Embryonic facial prominence (tissue), 1 donor: Measurements from ENCODE around the gene SLC5A12.

Experiments used
- DNase-seq: peaks from one replicate; pipeline ENCODE4 v3.0.0-alpha.2; 2016; ENCODE audit errors: extremely low spot score

The SLC5A12 gene

GRCh38 chr11:26721948-26722475 is at the start of gene SLC5A12:
Gene SLC5A12 (minus strand): TSS chr11:26722060. CDS start chr11:26721714, 346 bp downstream.
- DNase-seq, result no peak

DNA sequence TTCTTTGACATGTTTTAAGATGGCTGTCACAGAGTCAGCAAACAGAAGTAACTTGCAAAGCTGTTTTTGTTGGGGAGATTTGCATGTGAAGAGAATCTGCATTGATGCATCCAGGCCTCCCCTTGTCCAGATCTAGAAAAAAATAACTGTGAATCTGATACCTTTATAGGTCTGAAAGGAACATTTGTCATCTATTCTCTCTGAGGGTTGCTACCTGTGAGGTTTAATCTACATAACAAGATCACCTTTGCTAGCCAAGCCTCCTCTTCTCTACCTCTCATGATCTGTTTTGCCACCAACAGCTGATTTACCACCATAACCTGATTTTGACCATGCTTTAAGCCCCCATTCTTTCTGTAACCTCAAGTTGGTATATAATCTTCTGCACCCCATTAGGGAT is 47.2 kb upstream of the SLC5A12 start:
- no peak for DNase-seq

- no peak for DNase-seq
Measured at GRCh38 chr11:26767060-26767459, 45.2 kb upstream of the SLC5A12 start.

DNA sequence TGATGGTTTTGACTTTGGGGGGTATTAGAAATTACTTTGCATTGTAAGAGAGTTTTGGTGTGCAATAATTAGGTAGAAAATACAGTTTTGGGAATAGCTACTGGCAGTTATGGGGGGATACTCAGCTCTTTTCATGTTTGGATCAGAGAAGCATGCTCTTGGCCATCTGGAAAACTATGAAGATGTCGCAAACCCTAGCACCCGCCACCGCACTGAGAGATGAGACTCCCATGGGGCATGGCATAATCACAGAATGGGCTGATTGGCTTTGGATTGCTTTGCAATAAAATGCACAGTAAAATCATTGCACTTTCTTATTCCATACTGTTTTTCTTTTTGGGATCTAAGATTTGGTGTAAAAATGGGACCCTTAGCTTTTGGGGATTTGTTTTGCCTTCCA is 43.5 kb upstream of the SLC5A12 start:
- no peak for DNase-seq

GRCh38 chr11:26764825-26765224 is 43.0 kb upstream of the SLC5A12 start:
- no peak for DNase-seq

DNA sequence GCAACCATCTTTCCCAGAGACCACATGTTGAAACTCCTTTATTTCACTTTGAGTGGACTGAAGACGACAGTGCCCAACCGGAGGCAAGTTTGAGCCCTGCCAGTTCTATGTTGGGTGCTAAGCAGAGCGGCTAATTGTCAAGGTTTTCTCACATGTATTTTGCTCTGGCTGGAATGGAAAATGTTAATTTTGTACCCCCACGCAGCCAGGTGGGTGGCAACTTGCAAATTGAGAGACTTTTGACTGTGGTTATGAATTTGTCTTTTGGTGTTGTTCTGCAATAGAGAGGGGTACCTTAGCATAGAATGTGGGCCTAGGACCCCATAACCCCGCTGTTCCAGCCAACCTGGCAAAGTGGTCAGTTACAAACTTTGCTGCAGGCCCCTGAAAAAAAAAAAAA is 42.5 kb upstream of the SLC5A12 start:
- no peak for DNase-seq

GRCh38 chr11:26762089-26762488 is 40.2 kb upstream of the SLC5A12 start:
- no peak for DNase-seq

DNA sequence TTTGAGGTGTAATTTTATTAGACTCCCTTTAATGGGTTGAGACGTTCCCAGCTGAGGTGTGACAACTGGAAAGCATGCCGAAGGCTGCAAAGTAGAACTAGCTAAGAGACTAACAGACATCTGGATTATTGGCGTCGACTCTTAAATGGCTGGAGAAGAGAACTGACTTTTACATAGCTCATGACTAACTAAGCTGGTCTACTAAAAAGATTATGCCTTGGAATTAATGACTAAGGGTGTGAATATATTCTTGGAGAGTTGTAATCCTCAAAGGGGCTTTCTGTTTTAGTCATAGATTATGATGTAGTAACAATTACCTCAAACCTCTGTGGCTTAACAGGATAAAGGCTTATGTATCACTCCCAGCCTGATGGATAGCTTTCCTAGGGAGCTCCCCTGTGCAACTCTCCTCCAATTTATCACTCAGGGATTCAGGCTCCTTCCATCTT is 39.5 kb upstream of the SLC5A12 start:
- DNase-seq, result no peak

DNA sequence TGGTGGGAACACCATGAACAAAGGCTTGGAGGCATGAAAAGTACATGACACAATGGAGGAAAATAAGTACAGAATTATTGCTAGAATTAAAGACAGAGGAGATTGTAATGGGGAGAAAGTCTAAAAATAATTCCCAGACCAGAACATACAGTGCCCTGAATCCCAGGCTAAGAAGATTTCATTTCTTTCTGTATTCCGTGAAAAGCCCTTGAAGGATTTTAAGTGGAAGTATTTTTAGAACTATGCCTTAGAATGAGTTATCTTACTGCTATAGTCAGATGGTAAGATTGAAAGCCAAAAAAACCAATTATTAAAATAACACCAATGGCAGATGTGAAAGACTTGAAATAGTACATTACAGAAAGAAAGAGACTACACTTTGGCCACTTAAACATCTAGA is 36.1 kb upstream of the SLC5A12 start:
- DNase-seq, result no peak

- DNase-seq, result no peak
Measured at GRCh38 chr11:26755762-26756161, 33.9 kb upstream of the SLC5A12 start.

GRCh38 chr11:26753723-26754504 is 32.1 kb upstream of the SLC5A12 start:
- peak; percentile 75 for DNase-seq

DNA sequence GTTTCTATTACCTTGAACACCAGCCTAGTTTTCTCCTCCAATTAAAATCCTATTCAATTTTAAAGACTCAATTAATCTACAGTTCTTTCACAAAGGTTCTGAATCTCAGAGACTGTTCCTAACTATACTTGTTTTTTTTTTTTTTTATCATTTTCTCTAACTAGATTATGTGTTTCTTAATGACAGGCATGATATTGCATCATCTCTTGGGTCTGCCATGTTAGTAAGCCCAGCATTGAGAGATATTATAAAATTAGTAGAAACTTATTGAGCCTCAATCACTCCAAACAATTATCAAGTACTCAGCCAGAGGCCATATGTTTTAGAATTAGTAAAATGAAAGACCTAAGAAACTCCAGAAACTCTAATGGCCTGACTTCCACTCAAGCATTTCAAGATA is 28.1 kb upstream of the SLC5A12 start:
- DNase-seq, result no peak

DNA sequence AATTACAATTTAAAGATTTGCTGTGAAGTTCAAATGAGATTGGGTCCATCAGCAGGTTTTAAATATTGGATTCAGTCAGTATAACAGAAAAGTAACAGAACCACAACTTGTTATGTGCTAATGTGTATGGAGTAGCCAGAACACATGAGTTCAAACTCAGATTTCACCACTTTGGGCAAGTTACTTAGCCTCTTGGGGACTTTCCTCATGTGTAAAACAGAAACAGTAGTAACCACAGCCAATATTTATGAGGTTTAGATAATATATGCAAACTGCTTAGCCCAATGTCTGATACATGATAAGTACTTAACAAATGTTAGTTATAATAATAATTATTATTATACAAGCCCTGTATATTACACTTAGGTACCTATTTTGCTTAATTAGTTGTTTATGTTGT is 21.8 kb upstream of the SLC5A12 start:
- DNase-seq, result no peak

- no peak for DNase-seq
Measured at GRCh38 chr11:26742966-26743365, 21.1 kb upstream of the SLC5A12 start.

- no peak for DNase-seq
Measured at GRCh38 chr11:26741036-26741435, 19.2 kb upstream of the SLC5A12 start.

- no peak for DNase-seq
Measured at GRCh38 chr11:26739366-26740073, 17.7 kb upstream of the SLC5A12 start.

DNA sequence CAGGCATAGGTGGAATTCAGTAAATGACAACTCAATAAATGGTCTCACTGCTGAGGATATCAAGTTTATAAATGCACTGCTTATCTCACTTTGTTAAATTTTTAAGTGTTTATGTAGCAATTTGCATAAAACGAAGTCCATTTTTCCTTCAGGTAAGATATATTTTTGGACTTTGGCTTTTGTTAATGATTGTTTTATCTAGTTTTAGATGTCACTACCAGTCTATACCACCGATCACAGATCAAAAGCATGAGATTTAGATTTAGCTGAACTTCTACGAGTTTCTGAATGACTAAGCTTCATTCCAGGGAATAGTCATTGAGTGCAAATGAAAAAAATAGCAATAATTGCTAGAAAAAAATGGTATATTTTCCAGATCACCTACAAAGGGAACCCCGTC is 12.8 kb upstream of the SLC5A12 start:
- no peak for DNase-seq

DNA sequence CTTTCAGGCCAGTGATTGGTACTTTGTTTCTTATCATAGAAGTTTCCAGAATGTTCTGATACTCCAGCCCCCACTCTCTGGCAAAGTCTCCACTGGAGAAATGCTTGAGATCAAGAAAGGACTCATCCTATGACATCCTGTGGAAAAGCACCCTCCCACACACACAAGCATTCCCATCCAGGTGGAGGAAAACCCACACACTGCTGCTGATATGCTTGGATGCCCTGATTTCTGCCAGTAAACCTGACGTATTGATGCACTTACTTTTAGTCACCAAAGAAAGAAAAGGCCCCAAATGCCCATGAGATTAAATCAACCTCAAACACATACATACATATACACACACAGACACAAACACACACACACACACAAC is 9.2 kb upstream of the SLC5A12 start:
- no peak for DNase-seq

GRCh38 chr11:26730414-26731083 is 8.7 kb upstream of the SLC5A12 start:
- DNase-seq, result no peak

DNA sequence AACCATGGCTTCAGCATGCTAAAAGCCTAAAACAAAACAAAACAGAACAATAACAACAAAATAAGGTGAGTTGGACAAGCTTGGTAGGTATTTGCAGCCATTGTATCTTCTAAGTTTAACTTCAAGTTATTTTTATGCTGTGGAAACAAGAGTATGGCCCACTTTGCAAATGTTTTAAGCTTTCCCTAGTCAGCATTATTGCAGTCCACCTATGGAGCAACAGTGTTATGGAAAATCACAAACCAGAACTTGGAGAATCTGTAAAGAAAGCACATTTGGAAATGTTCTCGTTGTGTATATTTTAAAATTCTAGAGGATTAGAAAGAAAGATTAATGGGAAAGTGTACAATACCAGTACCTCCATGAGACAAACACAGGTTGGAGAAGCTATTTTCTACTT is 7.4 kb upstream of the SLC5A12 start:
- no peak for DNase-seq

DNA sequence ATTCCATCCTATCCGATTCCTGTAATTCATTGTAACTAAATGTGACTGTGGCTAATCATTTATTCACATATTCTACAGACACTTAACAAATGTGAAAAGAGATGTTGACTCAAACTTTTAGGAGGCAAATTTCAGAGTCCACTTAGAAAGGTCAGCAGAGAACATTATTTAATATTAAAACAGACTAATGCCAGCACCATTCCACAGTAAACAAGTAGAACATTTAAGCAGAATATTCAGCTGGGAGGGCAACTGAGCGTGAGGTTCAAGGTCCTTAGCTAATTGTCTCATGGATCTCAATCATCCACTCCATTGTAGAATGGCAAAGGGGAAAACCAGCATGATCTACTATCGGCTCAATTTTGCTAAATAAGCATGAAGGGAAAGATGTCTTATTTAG is 5.1 kb upstream of the SLC5A12 start:
- DNase-seq, result no peak

DNA sequence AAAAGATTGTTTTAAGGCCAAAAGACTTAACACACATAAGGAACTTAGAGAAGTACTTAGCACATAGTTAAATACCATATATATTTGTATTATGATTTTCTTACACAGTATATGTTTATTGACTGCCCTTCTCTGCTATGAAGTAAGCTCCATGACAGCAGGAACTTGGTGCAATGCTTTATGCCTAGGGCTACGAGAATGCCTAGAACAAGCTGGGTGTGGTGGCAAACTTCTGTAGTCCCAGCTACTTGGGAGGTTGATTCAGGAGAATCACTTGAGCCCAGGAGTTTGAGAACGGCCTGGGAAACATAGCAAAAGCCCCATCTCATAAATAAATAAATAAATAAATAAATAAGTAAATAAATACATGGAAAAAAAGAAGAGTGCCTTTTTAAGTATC is 1.9 kb downstream of the SLC5A12 start:
- DNase-seq, result no peak
